Nucleus accumbens (tissue), 56 donors: Measurements from ENCODE around the gene DNAJC7.

Experiments used
- DNase-seq, 56 donors: peaks; one replicate each; lab custom pipeline; 2025; lab: John Stamatoyannopoulos, UW

Gene DNAJC7

DNA sequence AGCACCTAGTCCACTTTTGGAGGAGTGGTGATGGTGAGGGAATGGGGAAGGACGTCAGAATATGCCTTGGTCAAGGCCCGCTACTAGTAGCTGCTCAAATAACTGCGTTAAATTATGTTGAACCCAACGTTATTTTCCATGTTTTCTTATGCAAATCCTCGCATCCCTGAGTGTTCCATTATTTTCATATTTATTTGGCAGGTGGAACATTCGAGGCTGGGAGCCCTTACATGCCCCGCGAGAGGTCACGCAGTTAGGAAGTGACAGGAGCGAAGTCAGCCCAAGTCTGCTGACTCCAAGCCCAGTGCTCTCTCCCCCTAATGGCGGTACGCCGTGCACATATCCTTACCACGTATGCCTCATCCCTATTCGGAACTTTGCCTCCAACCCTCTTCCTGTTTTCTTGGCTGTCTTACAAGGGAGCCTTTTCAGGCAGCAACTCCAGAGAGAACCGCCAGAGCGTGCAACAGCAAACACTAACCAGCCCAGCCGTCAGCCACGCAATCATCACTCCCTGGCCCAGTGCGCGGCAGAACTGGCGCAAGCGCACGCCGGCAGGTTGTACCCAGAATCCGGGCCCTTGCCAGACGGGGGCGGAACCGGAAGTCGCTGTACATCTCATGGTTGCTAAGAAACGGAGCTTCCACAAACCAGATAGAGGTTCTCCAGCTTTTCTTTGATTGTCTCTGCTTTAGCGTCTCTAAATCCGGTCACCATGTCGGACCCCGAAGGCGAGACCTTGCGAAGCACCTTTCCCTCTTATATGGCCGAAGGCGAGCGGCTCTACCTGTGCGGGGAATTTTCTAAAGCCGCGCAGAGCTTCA is 87.0 kb downstream of the DNAJC7 start, which contains the start of gene ODAD4:
Gene ODAD4 (plus strand): TSS at position 609 of the 824 bp plus-strand sequence. CDS start 107 bp downstream, at position 716.
- DNase-seq = peak; percentile 61 to 97 (median 92)

DNA sequence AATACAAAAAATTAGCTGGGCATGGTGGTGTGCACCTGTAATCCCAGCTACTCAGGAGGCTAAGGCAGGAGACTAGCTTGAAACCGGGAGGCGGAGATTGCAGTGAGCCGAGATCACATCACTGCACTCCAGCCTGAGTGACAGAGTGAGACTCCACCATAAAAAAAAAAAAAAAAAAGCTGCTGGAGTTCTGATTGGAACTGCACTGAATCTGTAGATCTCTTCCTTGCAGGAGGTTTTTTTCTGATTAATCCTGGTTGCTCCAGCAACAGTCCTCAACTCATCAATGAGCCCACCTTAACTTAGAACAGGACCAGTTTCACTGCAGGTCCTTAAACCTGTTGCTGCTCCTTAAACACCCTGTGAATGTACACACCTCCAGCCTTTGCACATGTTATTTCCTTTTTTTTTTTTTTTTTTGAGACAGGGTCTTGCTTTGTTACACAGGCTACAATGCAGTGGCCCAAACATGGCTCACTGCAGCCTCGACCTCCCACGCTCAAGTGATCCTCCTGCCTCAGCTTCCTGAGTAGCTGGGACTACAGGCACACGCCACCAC is 88.5 kb downstream of the DNAJC7 start:
- DNase-seq = no peak
